Lower leg skin (tissue), 3 donors: Measurements from ENCODE around the gene SFT2D1.

Experiments
- CTCF ChIP-seq, 3 donors: fragments of 450-650 bp; IDR thresholded peaks; one replicate each; pipeline ENCODE4 v1.5.1; 2016; ENCODE audit warnings: antibody characterized with exemption in 3 of 3, mild to moderate bottlenecking in 3 of 3, moderate library complexity in 2 of 3
- POLR2A ChIP-seq, 2 donors: fragments of 450-650 bp; IDR thresholded peaks; one replicate each; pipeline ENCODE4 v1.6.1; 2016 to 2017; ENCODE audit warnings: antibody characterized with exemption in 2 of 2, mild to moderate bottlenecking in 1 of 2, moderate library complexity in 1 of 2

- TF ChIP-seq CTCF (IDR thresholded peaks at IDR 0.05) (no peak), POLR2A (IDR thresholded peaks at IDR 0.05) (no peak)
Observed at GRCh38 chr6:166352923-166353322, 10.6 kb upstream of the SFT2D1 start.
